Mesenchymal stem cell (in vitro differentiated cells and primary cell): ENCODE measurements around the gene HNF1A.

Source experiments
- DNase-seq: peaks from one replicate; pipeline ENCODE4 v3.0.0-alpha.2; 2013
- H2AFZ ChIP-seq: one replicate; pipeline ENCODE4 v1.6.1; 2013; ENCODE audit warnings: low read depth, mild to moderate bottlenecking, control low read depth, inconsistent platforms, low read length, moderate library complexity
- H2AK5ac ChIP-seq: 2 replicates; pipeline ENCODE4 v1.6.1; 2013; ENCODE audit warnings: low read length, moderate library complexity, mild to moderate bottlenecking, inconsistent platforms; ENCODE audit not compliant: severe bottlenecking
- H2BK120ac ChIP-seq: one replicate; pipeline ENCODE4 v1.6.1; 2013; ENCODE audit warnings: low read depth, mild to moderate bottlenecking, inconsistent platforms, low read length, moderate library complexity
- H2BK12ac ChIP-seq, 2 experiments: one replicate each; pipeline ENCODE4 v1.6.1; 2013; ENCODE audit warnings: inconsistent platforms in 2 of 2, low read length in 2 of 2, mild to moderate bottlenecking in 2 of 2, moderate library complexity in 2 of 2, control low read depth in 1 of 2
- H2BK15ac ChIP-seq: one replicate; pipeline ENCODE4 v1.6.1; 2013; ENCODE audit warnings: mild to moderate bottlenecking, low read depth, inconsistent platforms; ENCODE audit not compliant: poor library complexity, severe bottlenecking
- H2BK5ac ChIP-seq: 2 replicates; pipeline ENCODE4 v1.6.1; 2013; ENCODE audit warnings: low read depth, mild to moderate bottlenecking, low read length, control low read depth, inconsistent platforms; ENCODE audit not compliant: poor library complexity, severe bottlenecking
- H3K14ac ChIP-seq, 2 experiments: one replicate each; pipeline ENCODE4 v1.6.1; 2013; ENCODE audit warnings: inconsistent platforms in 2 of 2, low read length in 2 of 2, control low read depth in 1 of 2, mild to moderate bottlenecking in 1 of 2, moderate library complexity in 1 of 2
- H3K18ac ChIP-seq, 2 experiments: one replicate each; pipeline ENCODE4 v1.6.1; 2013; ENCODE audit warnings: inconsistent platforms in 2 of 2, low read length in 2 of 2, control low read depth in 1 of 2, low read depth in 1 of 2, mild to moderate bottlenecking in 1 of 2
- H3K23ac ChIP-seq, 2 experiments: one replicate each; pipeline ENCODE4 v1.6.1; 2013; ENCODE audit warnings: inconsistent platforms in 2 of 2, low read length in 2 of 2, mild to moderate bottlenecking in 2 of 2, moderate library complexity in 2 of 2, control low read depth in 1 of 2
- H3K27ac ChIP-seq: 2 replicates; pipeline ENCODE4 v1.5.1; 2013; ENCODE audit warnings: mild to moderate bottlenecking, moderate library complexity, low read length, control low read depth, inconsistent platforms; ENCODE audit not compliant: poor library complexity, severe bottlenecking
- H3K27me3 ChIP-seq, 2 experiments: 2 replicates each; pipeline versions ENCODE4 v1.6.1 to v1.7.0; 2013; ENCODE audit warnings: low read length in 2 of 2, mild to moderate bottlenecking in 2 of 2, moderate library complexity in 2 of 2, control low read depth in 1 of 2, inconsistent platforms in 1 of 2; ENCODE audit not compliant: control insufficient read depth in 1 of 2, insufficient read depth in 1 of 2
- H3K36me3 ChIP-seq, 2 experiments: 2 replicates each; pipeline versions ENCODE4 v1.6.1 to v1.7.0; 2013; ENCODE audit warnings: low read length in 2 of 2, control low read depth in 1 of 2, inconsistent platforms in 1 of 2, low read depth in 1 of 2, mild to moderate bottlenecking in 1 of 2; ENCODE audit not compliant: insufficient read depth in 2 of 2, control insufficient read depth in 1 of 2
- H3K4ac ChIP-seq, 2 experiments: one replicate each; pipeline ENCODE4 v1.6.1; 2013; ENCODE audit warnings: inconsistent platforms in 2 of 2, low read length in 2 of 2, mild to moderate bottlenecking in 2 of 2, moderate library complexity in 2 of 2, control low read depth in 1 of 2, low read depth in 1 of 2
- H3K4me1 ChIP-seq: 2 replicates; pipeline ENCODE4 v1.6.1; 2013; ENCODE audit warnings: low read depth, low read length, control low read depth; ENCODE audit not compliant: control insufficient read depth, insufficient read depth
- H3K4me2 ChIP-seq: 2 replicates; pipeline ENCODE4 v1.6.1; 2013; ENCODE audit warnings: low read length, mild to moderate bottlenecking, inconsistent platforms; ENCODE audit not compliant: poor library complexity, severe bottlenecking
- H3K4me3 ChIP-seq, 2 experiments: 2 replicates each; pipeline versions ENCODE4 v1.5.1 to v1.7.0; 2013; ENCODE audit warnings: low read length in 2 of 2, mild to moderate bottlenecking in 2 of 2, control low read depth in 1 of 2, low read depth in 1 of 2; ENCODE audit not compliant: insufficient read depth in 1 of 2
- H3K79me1 ChIP-seq: replicated peaks from 2 replicates; pipeline ENCODE4 v1.6.1; 2013; ENCODE audit warnings: mild to moderate bottlenecking, control low read depth, low read length, inconsistent platforms; ENCODE audit not compliant: poor library complexity, severe bottlenecking
- H3K9ac ChIP-seq: 2 replicates; pipeline ENCODE4 v1.7.0; 2013; ENCODE audit warnings: mild to moderate bottlenecking, low read length, moderate library complexity
- H3K9me3 ChIP-seq: 2 replicates; pipeline ENCODE4 v1.7.0; 2013; ENCODE audit warnings: mild to moderate bottlenecking, low read length; ENCODE audit not compliant: control insufficient read depth
- H4K8ac ChIP-seq: one replicate; pipeline ENCODE4 v1.6.1; 2013; ENCODE audit warnings: inconsistent platforms, mild to moderate bottlenecking, low read length, moderate library complexity
- H4K91ac ChIP-seq: one replicate; pipeline ENCODE4 v1.6.1; 2013; ENCODE audit warnings: mild to moderate bottlenecking, low read length, inconsistent platforms
- WGBS: methylation state at CpG from one replicate; pipeline ENCODE4 v1.1.7; 2013; ENCODE audit warnings: mixed read lengths; 5-methylcytosine and 5-hydroxymethylcytosine counted together

HNF1A gene

GRCh38 chr12:120959111-120959878, 19.0 kb upstream of the HNF1A start:
- H2BK5ac ChIP-seq, result no peak overlapping the region
- 87% methylated on average over 9 of the region's 13 CpGs for WGBS
- H3K18ac ChIP-seq, result no peak overlapping the region
- no peak overlapping the region for H3K14ac ChIP-seq
- no peak overlapping the region for H2AK5ac ChIP-seq
- H4K8ac ChIP-seq, result no peak overlapping the region
- H3K4ac ChIP-seq, result no peak overlapping the region
- H4K91ac ChIP-seq, result no peak overlapping the region
- no peaks in the 10 kb centered on the region for H3K79me1 ChIP-seq
- H2BK12ac ChIP-seq, result no peak overlapping the region
- H3K9ac ChIP-seq, result no peak overlapping the region
- no peaks in the 10 kb centered on the region for H3K9me3 ChIP-seq
- no peak overlapping the region for H2BK15ac ChIP-seq
- no peak overlapping the region for H3K23ac ChIP-seq
- H3K4me2 ChIP-seq, result no peak overlapping the region
- no peaks in the 10 kb centered on the region for H3K36me3 ChIP-seq
- H2AFZ ChIP-seq, result no peak overlapping the region
- peaks cover 5 to 17% of the 10 kb centered on the region in 2 experiments for H3K27me3 ChIP-seq
- H3K4me3 ChIP-seq, result no peak overlapping the region
- no peak overlapping the region for H2BK120ac ChIP-seq
- no peak for DNase-seq
- no peak overlapping the region for H3K27ac ChIP-seq
- peaks cover 13% of the 10 kb centered on the region for H3K4me1 ChIP-seq

GRCh38 chr12:120960657-120961056, 17.7 kb upstream of the HNF1A start:
- H4K91ac ChIP-seq, result no peak overlapping the region
- H3K23ac ChIP-seq, result no peak overlapping the region
- no peak overlapping the region for H2AK5ac ChIP-seq
- no peak overlapping the region for H3K14ac ChIP-seq
- H3K18ac ChIP-seq, result no peak overlapping the region
- H3K4me1 ChIP-seq, result peaks cover 11% of the 10 kb centered on the region
- 70% methylated on average over 7 of the region's 7 CpGs for WGBS
- DNase-seq, result no peak
- H3K4me2 ChIP-seq, result no peak overlapping the region
- no peak overlapping the region for H2BK5ac ChIP-seq
- H3K9ac ChIP-seq, result no peak overlapping the region
- no peaks in the 10 kb centered on the region for H3K36me3 ChIP-seq
- H3K79me1 ChIP-seq, result no peaks in the 10 kb centered on the region
- no peak overlapping the region for H2AFZ ChIP-seq
- no peak overlapping the region for H2BK12ac ChIP-seq
- no peak overlapping the region for H3K4me3 ChIP-seq
- H3K27ac ChIP-seq, result no peak overlapping the region
- no peak overlapping the region for H2BK15ac ChIP-seq
- no peak overlapping the region for H4K8ac ChIP-seq
- peaks cover 5 to 25% of the 10 kb centered on the region in 2 experiments for H3K27me3 ChIP-seq
- H2BK120ac ChIP-seq, result no peak overlapping the region
- no peaks in the 10 kb centered on the region for H3K9me3 ChIP-seq
- H3K4ac ChIP-seq, result no peak overlapping the region

- Histone ChIP-seq H2AK5ac (no peak overlapping the region), H3K4me1 (peaks cover 9% of the 10 kb centered on the region), H4K91ac (no peak overlapping the region), H2BK15ac (no peak overlapping the region), H3K27me3 (peaks cover 0 to 28% of the 10 kb centered on the region in 2 experiments), H2BK12ac (no peak overlapping the region), H3K23ac (no peak overlapping the region), H2AFZ (no peak overlapping the region), H3K4me3 (no peak overlapping the region), H3K36me3 (no peaks in the 10 kb centered on the region), H3K79me1 (no peaks in the 10 kb centered on the region), H3K4ac (no peak overlapping the region), H3K9ac (no peak overlapping the region), H2BK5ac (no peak overlapping the region), H2BK120ac (no peak overlapping the region), H3K4me2 (no peak overlapping the region), H3K9me3 (no peaks in the 10 kb centered on the region), H3K27ac (no peak overlapping the region), H4K8ac (no peak overlapping the region), H3K18ac (no peak overlapping the region), H3K14ac (no peak overlapping the region)
- WGBS, result 67% methylated on average over 13 of the region's 17 CpGs
- DNase-seq, result no peak
Observed at GRCh38 chr12:120961604-120962531, 16.5 kb upstream of the HNF1A start.

- Histone ChIP-seq H2BK120ac (no peak overlapping the region), H3K4me3 (no peak overlapping the region), H2BK15ac (no peak overlapping the region), H4K8ac (no peak overlapping the region), H2AFZ (no peak overlapping the region), H3K27ac (no peak overlapping the region), H3K36me3 (no peaks in the 10 kb centered on the region), H3K9me3 (no peaks in the 10 kb centered on the region), H3K14ac (no peak overlapping the region), H3K27me3 (peaks cover 0 to 27% of the 10 kb centered on the region in 2 experiments), H3K23ac (no peak overlapping the region), H3K18ac (no peak overlapping the region), H4K91ac (no peak overlapping the region), H3K4me1 (peaks cover 9% of the 10 kb centered on the region), H3K9ac (no peak overlapping the region), H2AK5ac (no peak overlapping the region), H3K79me1 (no peaks in the 10 kb centered on the region), H3K4ac (no peak overlapping the region), H3K4me2 (no peak overlapping the region), H2BK12ac (no peak overlapping the region), H2BK5ac (no peak overlapping the region)
- no peak for DNase-seq
- 95% methylated on average over 2 of the region's 2 CpGs for WGBS
Observed at GRCh38 chr12:120962532-120963020, 15.8 kb upstream of the HNF1A start.
